HepG2 (cell line): ENCODE results near the gene ADPRM. TPM values are rescaled to one million over a fixed set of nuclear protein-coding genes. Genes with fewer than 3 reads are reported as not detected.

Source experiments
- ATAC-seq: fragments of 200-7000 bp; cut with Tn5 transposase; 3 replicates; pipeline ENCODE4 v1.9.1; 2020; ENCODE audit warnings: mild to moderate bottlenecking, moderate library complexity
- BruUV-seq: library from RNA; stranded (reverse); fragments of 400-500 nt; replicated peaks from 2 replicates; lab custom pipeline; 2021; lab: Mats Ljungman, UMichigan
- CTCF ChIA-PET: fragments of 300-600 bp; formaldehyde crosslinking; extraction: SDS; loops from one replicate; lab custom pipeline; 2021; ENCODE audit warnings: low total read pairs, inconsistent platforms, low intra/inter-chr PET ratio; lab: Yijun Ruan, JAX
- POLR2A ChIA-PET: fragments of 350-600 bp; sonication (Branson Sonifier 250); formaldehyde crosslinking; loops from one replicate; lab custom pipeline; 2020; ENCODE audit warnings: antibody characterized with exemption, inconsistent platforms; lab: Yijun Ruan, JAX
- DNase-seq: peaks from one replicate; pipeline ENCODE4 v3.0.0-alpha.2; 2015; ENCODE audit warnings: low spot score
- FAIRE-seq: peaks from 3 replicates; lab custom pipeline; 2011; peaks lifted over from hg19 to GRCh38; lab: Jason Lieb, UNC
- H2AFZ ChIP-seq: one replicate; pipeline ENCODE4 v1.6.1; 2011; ENCODE audit warnings: low read length, inconsistent platforms
- H3K27ac ChIP-seq: fragments of 300-600 bp; 3 replicates; pipeline ENCODE4 v1.8.0; 2011; ENCODE audit warnings: mixed run types, mild to moderate bottlenecking, mixed read lengths, low read length, inconsistent platforms; ENCODE audit not compliant: insufficient read depth; ENCODE audit errors: extremely low read length
- H3K27me3 ChIP-seq, 2 experiments: fragments of 200-600 bp in 1 of 2; 2 replicates in 1 of 2; 3 replicates in 1 of 2; pipeline versions ENCODE4 v1.6.0 to v1.8.0; 2011; ENCODE audit warnings: low read length in 2 of 2, mild to moderate bottlenecking in 2 of 2, moderate library complexity in 2 of 2, inconsistent platforms in 1 of 2; ENCODE audit not compliant: insufficient read depth in 2 of 2, control insufficient read depth in 1 of 2
- H3K36me3 ChIP-seq, 2 experiments: fragments of 200-600 bp in 1 of 2; replicated peaks in 1 of 2; 2 replicates in 1 of 2; 3 replicates in 1 of 2; pipeline versions ENCODE4 v1.5.1 to v1.8.0; 2011; ENCODE audit warnings: low read length in 2 of 2, inconsistent platforms in 1 of 2; ENCODE audit not compliant: insufficient read depth in 2 of 2, control insufficient read depth in 1 of 2
- H3K4me1 ChIP-seq: 2 replicates; pipeline ENCODE4 v1.5.1; 2012; ENCODE audit warnings: low read length, inconsistent platforms; ENCODE audit not compliant: insufficient read depth
- H3K4me2 ChIP-seq: 2 replicates; pipeline ENCODE4 v1.6.0; 2011; ENCODE audit warnings: low read depth, low read length, inconsistent platforms
- H3K4me3 ChIP-seq, 3 experiments: fragments of 200-600 bp in 1 of 3; sonication (generic), shearing (Covaris generic) in 1 of 3; replicated peaks in 1 of 3; 2 replicates each; pipeline ENCODE4 v1.5.1; 2011 to 2016; ENCODE audit warnings: low read length in 3 of 3, inconsistent platforms in 2 of 3, low read depth in 2 of 3, mild to moderate bottlenecking in 2 of 3, control low read depth in 1 of 3, mixed read lengths in 1 of 3; ENCODE audit not compliant: insufficient read depth in 1 of 3
- H3K79me2 ChIP-seq: one replicate; pipeline ENCODE4 v1.6.1; 2011; ENCODE audit warnings: low read length, inconsistent platforms; ENCODE audit not compliant: insufficient read depth
- H3K9ac ChIP-seq: 2 replicates; pipeline ENCODE4 v1.6.0; 2011; ENCODE audit warnings: mild to moderate bottlenecking, low read depth, low read length, inconsistent platforms; ENCODE audit not compliant: insufficient read depth
- H3K9me3 ChIP-seq: 2 replicates; pipeline ENCODE4 v1.5.1; 2012; ENCODE audit warnings: mild to moderate bottlenecking, low read length
- H4K20me1 ChIP-seq: 2 replicates; pipeline ENCODE4 v1.6.0; 2011; ENCODE audit warnings: inconsistent platforms, mild to moderate bottlenecking, low read length, moderate library complexity; ENCODE audit not compliant: insufficient read depth
- HMG20B ChIP-seq: conservative IDR thresholded peaks from 2 replicates; pipeline ENCODE4 v1.6.1; 2016; ENCODE audit warnings: missing genetic modification reagents, missing compliant biosample characterization
- ZNF768 ChIP-seq: sonication (generic); formaldehyde crosslinking; IDR thresholded peaks from 2 replicates; pipeline ENCODE4 v1.4.0; 2020; ENCODE audit warnings: missing genetic modification reagents
- WGBS: methylation state at CpG from one replicate; pipeline ENCODE4 v1.1.6; 2017; ENCODE audit warnings: low lambda C conversion rate; 5-methylcytosine and 5-hydroxymethylcytosine counted together
- in situ Hi-C: cut with HindIII; loops from 2 replicates; pipeline ENCODE4 v1.10.0; 2017; ENCODE audit warnings: low pct_unique_long_range_greater_than_20kb; ENCODE audit not compliant: extremely low pct_ligation_motif_present
- intact Hi-C: fragments of 100-400 bp; cut with micrococcal nuclease; formaldehyde crosslinking; loops from one replicate; pipeline ENCODE4 v1.10.0; 2022; ENCODE audit not compliant: unreplicated experiment
- polyA plus RNA-seq, 8 experiments: library from polyadenylated mRNA; depleted of rRNA in 3 of 8; stranded (reverse) in 7 of 8; unstranded in 1 of 8; fragments of >200 nt; fragmentation: Illumina TruSeq in 4 of 8; extraction: Trizol in 4 of 8; gene quantifications; 2 replicates each; pipeline versions ENCODE4 v1.2.1 to v1.2.3, GENCODE V29; 2011 to 2016; ENCODE audit warnings: low read depth in 4 of 8, missing spikeins in 1 of 8, mixed read lengths in 1 of 8; ENCODE audit not compliant: insufficient read depth in 1 of 8
- total RNA-seq, 5 experiments: library from RNA; depleted of rRNA; stranded (reverse); fragments of >200 nt; fragmentation: Illumina TruSeq; extraction: Trizol; gene quantifications; 2 replicates each; pipeline ENCODE4 v1.2.3, GENCODE V29; 2016; ENCODE audit warnings: low read depth in 1 of 5
- TF ChIP-seq, protein P1 (sequence below): sonication (generic); formaldehyde crosslinking; conservative IDR thresholded peaks from 2 replicates; pipeline ENCODE4 v1.8.1; 2023; ENCODE audit warnings: missing genetic modification reagents
- TF ChIP-seq, protein P2 (sequence below): sonication (generic); formaldehyde crosslinking; IDR thresholded peaks from 2 replicates; pipeline ENCODE4 v1.4.0; 2020; ENCODE audit warnings: mild to moderate bottlenecking, missing genetic modification reagents
- TF ChIP-seq, protein P3 (sequence below): IDR thresholded peaks from 2 replicates; pipeline ENCODE4 v1.6.1; 2016

The ADPRM gene
- total and polyA plus RNA-seq, 2 of the 13 experiments (the other 11 are each of a cell fraction or from before 2014, with no cell fraction given), result 5.6 to 10.8 TPM

DNA sequence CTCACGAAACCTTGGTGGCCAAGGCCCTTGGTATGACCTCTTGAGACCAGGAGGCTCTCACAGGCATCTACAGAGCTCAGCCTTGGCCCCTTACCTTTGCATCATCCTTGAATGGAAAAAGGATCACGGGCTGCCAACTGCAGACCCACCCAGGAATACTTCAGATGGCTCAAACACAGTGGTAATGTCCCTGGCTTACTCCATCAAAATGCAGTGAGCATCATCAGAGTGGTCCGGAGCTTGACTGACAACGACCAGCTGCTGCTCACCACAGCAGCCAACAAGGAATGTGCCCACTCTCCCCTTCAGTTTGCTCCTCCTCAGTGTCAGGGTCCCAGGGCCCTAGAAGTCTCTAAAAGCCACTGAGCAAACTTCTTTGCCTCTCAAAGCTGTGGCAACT is 22.7 kb upstream of the ADPRM start:
- no peak overlapping the region for H3K9ac ChIP-seq
- DNase-seq (no peak), FAIRE-seq (no peak), ATAC-seq (no peak)
- peaks cover 0 to 8% of the 10 kb centered on the region in 2 experiments; a peak in 1 of 5 replicates for H3K36me3 ChIP-seq
- H4K20me1 ChIP-seq, result no peaks in the 10 kb centered on the region
- intact Hi-C loops, result no loop called here
- CTCF ChIA-PET, result no interaction called here
- no TSS peak for BruUV-seq
- no peaks in the 10 kb centered on the region for H3K9me3 ChIP-seq
- H3K4me3 ChIP-seq, result no peak overlapping the region
- in situ Hi-C loops, result no loop called here
- H3K4me1 ChIP-seq, result no peaks in the 10 kb centered on the region
- H3K27me3 ChIP-seq, result no peaks in the 10 kb centered on the region
- no peak for TF ChIP-seq ZNF768
- no peak for TF ChIP-seq HMG20B (CRISPR knock-in tag)
- TF ChIP-seq, protein P1, sequence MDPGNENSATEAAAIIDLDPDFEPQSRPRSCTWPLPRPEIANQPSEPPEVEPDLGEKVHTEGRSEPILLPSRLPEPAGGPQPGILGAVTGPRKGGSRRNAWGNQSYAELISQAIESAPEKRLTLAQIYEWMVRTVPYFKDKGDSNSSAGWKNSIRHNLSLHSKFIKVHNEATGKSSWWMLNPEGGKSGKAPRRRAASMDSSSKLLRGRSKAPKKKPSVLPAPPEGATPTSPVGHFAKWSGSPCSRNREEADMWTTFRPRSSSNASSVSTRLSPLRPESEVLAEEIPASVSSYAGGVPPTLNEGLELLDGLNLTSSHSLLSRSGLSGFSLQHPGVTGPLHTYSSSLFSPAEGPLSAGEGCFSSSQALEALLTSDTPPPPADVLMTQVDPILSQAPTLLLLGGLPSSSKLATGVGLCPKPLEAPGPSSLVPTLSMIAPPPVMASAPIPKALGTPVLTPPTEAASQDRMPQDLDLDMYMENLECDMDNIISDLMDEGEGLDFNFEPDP (CRISPR knock-in tag), result no peak
- TF ChIP-seq, protein P2, sequence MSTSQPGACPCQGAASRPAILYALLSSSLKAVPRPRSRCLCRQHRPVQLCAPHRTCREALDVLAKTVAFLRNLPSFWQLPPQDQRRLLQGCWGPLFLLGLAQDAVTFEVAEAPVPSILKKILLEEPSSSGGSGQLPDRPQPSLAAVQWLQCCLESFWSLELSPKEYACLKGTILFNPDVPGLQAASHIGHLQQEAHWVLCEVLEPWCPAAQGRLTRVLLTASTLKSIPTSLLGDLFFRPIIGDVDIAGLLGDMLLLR (CRISPR knock-in tag), result no peak
- TF ChIP-seq, protein P3, sequence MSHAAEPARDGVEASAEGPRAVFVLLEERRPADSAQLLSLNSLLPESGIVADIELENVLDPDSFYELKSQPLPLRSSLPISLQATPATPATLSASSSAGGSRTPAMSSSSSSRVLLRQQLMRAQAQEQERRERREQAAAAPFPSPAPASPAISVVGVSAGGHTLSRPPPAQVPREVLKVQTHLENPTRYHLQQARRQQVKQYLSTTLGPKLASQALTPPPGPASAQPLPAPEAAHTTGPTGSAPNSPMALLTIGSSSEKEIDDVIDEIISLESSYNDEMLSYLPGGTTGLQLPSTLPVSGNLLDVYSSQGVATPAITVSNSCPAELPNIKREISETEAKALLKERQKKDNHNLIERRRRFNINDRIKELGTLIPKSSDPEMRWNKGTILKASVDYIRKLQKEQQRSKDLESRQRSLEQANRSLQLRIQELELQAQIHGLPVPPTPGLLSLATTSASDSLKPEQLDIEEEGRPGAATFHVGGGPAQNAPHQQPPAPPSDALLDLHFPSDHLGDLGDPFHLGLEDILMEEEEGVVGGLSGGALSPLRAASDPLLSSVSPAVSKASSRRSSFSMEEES (CRISPR knock-in tag), result no peak
- no peak overlapping the region for H3K4me2 ChIP-seq
- no peak overlapping the region for H2AFZ ChIP-seq
- POLR2A ChIA-PET, result no interaction called here
- no peak overlapping the region for H3K27ac ChIP-seq
- 92% methylated on average over 4 of the region's 4 CpGs for WGBS
- H3K79me2 ChIP-seq, result no peaks in the 10 kb centered on the region
